DOHH2 (cell line): Measurements from ENCODE around the gene GAS2.

Experiments
- H3F3A ChIP-seq: fragments of 200-600 bp; sonication (generic), shearing (Covaris generic); 2 replicates; pipeline ENCODE4 v1.6.0; 2016; ENCODE audit warnings: antibody characterized with exemption, mild to moderate bottlenecking; ENCODE audit not compliant: control insufficient read depth, insufficient read depth
- H3K27ac ChIP-seq: fragments of 200-600 bp; sonication (generic); 2 replicates; pipeline ENCODE4 v1.5.1; 2014; ENCODE audit warnings: low read depth, mild to moderate bottlenecking, low read length, moderate library complexity
- H3K27me3 ChIP-seq: fragments of 200-600 bp; sonication (generic); 2 replicates; pipeline ENCODE4 v1.6.1; 2014; ENCODE audit warnings: mild to moderate bottlenecking, low read length, mixed read lengths; ENCODE audit not compliant: control insufficient read depth
- H3K36me3 ChIP-seq: fragments of 200-600 bp; sonication (generic); 2 replicates; pipeline ENCODE4 v1.6.1; 2014; ENCODE audit warnings: mild to moderate bottlenecking, low read length, moderate library complexity, mixed read lengths; ENCODE audit not compliant: control insufficient read depth
- H3K4me1 ChIP-seq: fragments of 200-600 bp; sonication (generic); 2 replicates; pipeline ENCODE4 v1.6.1; 2014; ENCODE audit warnings: mild to moderate bottlenecking, low read length, mixed read lengths; ENCODE audit not compliant: control insufficient read depth
- H3K4me2 ChIP-seq: fragments of 200-600 bp; sonication (generic); 2 replicates; pipeline ENCODE4 v1.6.0; 2014; ENCODE audit warnings: mild to moderate bottlenecking, low read length, moderate library complexity
- H3K4me3 ChIP-seq: fragments of 200-600 bp; sonication (generic); 2 replicates; pipeline ENCODE4 v1.5.1; 2014; ENCODE audit warnings: mild to moderate bottlenecking, low read length, mixed read lengths
- H3K79me2 ChIP-seq: fragments of 200-600 bp; sonication (generic); 2 replicates; pipeline ENCODE4 v1.6.1; 2014; ENCODE audit warnings: mild to moderate bottlenecking, low read length, mixed read lengths; ENCODE audit not compliant: control insufficient read depth
- H3K9me2 ChIP-seq: fragments of 200-600 bp; sonication (generic); replicated peaks from 2 replicates; pipeline ENCODE4 v1.6.1; 2014; ENCODE audit warnings: mild to moderate bottlenecking, low read length, mixed read lengths; ENCODE audit not compliant: control insufficient read depth
- H3K9me3 ChIP-seq: fragments of 200-600 bp; sonication (generic); 2 replicates; pipeline ENCODE4 v1.6.1; 2014; ENCODE audit warnings: antibody characterized with exemption, low read length, mixed read lengths; ENCODE audit not compliant: control insufficient read depth, insufficient read depth
- H4K20me1 ChIP-seq: fragments of 200-600 bp; sonication (generic); 2 replicates; pipeline ENCODE4 v1.6.0; 2014; ENCODE audit warnings: low read depth, mild to moderate bottlenecking, antibody characterized with exemption, low read length, moderate library complexity; ENCODE audit not compliant: control insufficient read depth, insufficient read depth
- CTCF ChIP-seq: fragments of 200-600 bp; sonication (generic); IDR thresholded peaks from one replicate; pipeline ENCODE4 v1.5.1; 2014; ENCODE audit warnings: antibody characterized with exemption, mild to moderate bottlenecking, low read depth, low read length; ENCODE audit not compliant: poor library complexity, severe bottlenecking
- EZH2phosphoT487 ChIP-seq: fragments of 200-600 bp; sonication (generic); IDR thresholded peaks from 2 replicates; pipeline ENCODE4 v1.6.1; 2017; ENCODE audit warnings: borderline replicate concordance, mild to moderate bottlenecking, antibody characterized with exemption, low read length, moderate library complexity, mixed read lengths

The GAS2 gene

GRCh38 chr11:22657101-22657694, 9.2 kb upstream of the GAS2 start:
- Histone ChIP-seq H3K4me2 (no peak overlapping the region), H3K79me2 (no peaks in the 10 kb centered on the region), H3K27me3 (no peaks in the 10 kb centered on the region), H3K4me1 (no peaks in the 10 kb centered on the region), H3K9me2 (no peaks in the 10 kb centered on the region), H3K4me3 (no peak overlapping the region), H3F3A (no peaks in the 10 kb centered on the region), H3K9me3 (no peaks in the 10 kb centered on the region), H3K27ac (no peak overlapping the region), H3K36me3 (no peaks in the 10 kb centered on the region), H4K20me1 (no peaks in the 10 kb centered on the region)
- TF ChIP-seq CTCF: no peak
- TF ChIP-seq EZH2phosphoT487: no peak

- Histone ChIP-seq H3K36me3 (no peaks in the 10 kb centered on the region), H3K4me2 (no peak overlapping the region), H3K9me3 (no peaks in the 10 kb centered on the region), H3K4me3 (no peak overlapping the region), H3F3A (no peaks in the 10 kb centered on the region), H3K79me2 (no peaks in the 10 kb centered on the region), H4K20me1 (no peaks in the 10 kb centered on the region), H3K27me3 (no peaks in the 10 kb centered on the region), H3K27ac (no peak overlapping the region), H3K9me2 (no peaks in the 10 kb centered on the region), H3K4me1 (no peaks in the 10 kb centered on the region)
- TF ChIP-seq CTCF (no peak), EZH2phosphoT487 (no peak)
These were observed 6.6 kb upstream of the GAS2 start for GRCh38 chr11:22659783-22660182.

GRCh38 chr11:22666688-22667439, 453 bp downstream of the GAS2 start:
- Histone ChIP-seq H3K27ac (no peak overlapping the region), H3K36me3 (no peaks in the 10 kb centered on the region), H3F3A (no peaks in the 10 kb centered on the region), H3K9me2 (no peaks in the 10 kb centered on the region), H3K4me3 (no peak overlapping the region), H3K79me2 (no peaks in the 10 kb centered on the region), H3K4me1 (no peaks in the 10 kb centered on the region), H3K27me3 (no peaks in the 10 kb centered on the region), H3K4me2 (no peak overlapping the region), H3K9me3 (no peaks in the 10 kb centered on the region), H4K20me1 (no peaks in the 10 kb centered on the region)
- no peak for TF ChIP-seq CTCF
